ENCODE measurements around the gene NUP62. TPM values are rescaled to one million over a fixed set of nuclear protein-coding genes. Genes with fewer than 3 reads are reported as not detected.

Gene NUP62
- total RNA-seq, 1 experiment from 2014 or later: 85.2 TPM

DNA sequence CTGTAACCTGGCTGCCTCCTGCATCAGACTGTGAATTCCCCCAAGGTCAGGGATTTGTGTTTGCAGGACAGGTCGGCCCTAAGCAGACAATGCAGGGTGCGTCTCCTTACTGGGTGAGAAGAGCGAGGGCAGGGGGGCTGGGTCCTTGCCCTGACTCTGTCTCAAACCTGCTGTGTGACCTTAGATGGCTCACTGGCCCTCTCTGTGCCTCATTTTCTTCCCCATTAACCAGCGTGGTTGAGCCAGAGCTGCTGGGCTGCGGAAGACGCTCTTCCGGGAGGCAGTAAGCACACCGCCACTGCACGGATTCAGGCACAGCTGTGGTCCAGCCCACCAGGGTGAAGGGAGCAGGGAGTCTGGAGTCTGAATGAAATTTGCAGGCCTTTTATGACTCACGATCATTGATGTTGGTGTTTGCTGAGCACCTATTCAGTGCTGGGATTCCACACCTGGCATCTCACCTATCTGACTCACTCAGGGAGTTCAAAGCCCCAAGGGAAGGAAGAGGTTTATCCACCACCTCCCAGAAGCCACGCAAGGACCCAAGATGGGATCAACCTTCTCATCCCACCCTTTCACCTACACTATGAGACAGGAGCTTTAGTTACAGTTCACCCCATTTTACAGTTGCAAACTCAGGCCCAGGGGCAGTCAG is 54.7 kb downstream of the NUP62 start:
- no peak for DNase-seq (ENCODE audit: low read depth, low spot score)
- Histone ChIP-seq H3K27me3 (ENCODE audit: insufficient read depth, low read length) (no peaks in the 10 kb centered on the region), H3K4me3 (replicated peaks in 1 of 2; ENCODE audit: low read depth in 1 of 2, low read length in 2 of 2) (peak overlapping the region; percentile 79 to 89), H3K36me3 (ENCODE audit: control insufficient read depth in 1 of 2, insufficient read depth in 2 of 2, low read length in 2 of 2) (peaks cover 0 to 9% of the 10 kb centered on the region in 2 experiments; a peak in 1 of 4 replicates), H3K9me2 (ENCODE audit: insufficient read depth) (no peaks in the 10 kb centered on the region), H3K9me3 (ENCODE audit: control insufficient read depth in 1 of 2, insufficient read depth in 1 of 2, low read depth in 1 of 2, low read length in 2 of 2) (no peaks in the 10 kb centered on the region), H3K4me1 (ENCODE audit: control insufficient read depth in 1 of 2, insufficient read depth in 2 of 2, low read length in 2 of 2) (peaks cover 20 to 43% of the 10 kb centered on the region in 2 experiments), H3K79me2 (ENCODE audit: insufficient read depth, low read length) (peaks cover 35% of the 10 kb centered on the region), H4K20me1 (ENCODE audit: insufficient read depth) (no peaks in the 10 kb centered on the region), H3K27ac (ENCODE audit: low read depth, low read length) (peak overlapping the region; percentile 98; the same call in 1 of the 2 replicates), H3K4me2 (ENCODE audit: low read length) (peak overlapping the region; percentile 99), H3K9ac (ENCODE audit: low read length) (peak overlapping the region; percentile 93; the same call in 1 of the 2 replicates), H2AFZ (ENCODE audit: low read depth, low read length, poor library complexity, severe bottlenecking) (no peak overlapping the region)
- POLR2A ChIA-PET: no interaction called here
- TF ChIP-seq SP1 (IDR thresholded peaks at IDR 0.05; ENCODE audit: low read depth) (no peak), RAD21 (IDR thresholded peaks at IDR 0.05; ENCODE audit: low read depth) (no peak), CBX3 (IDR thresholded peaks at IDR 0.05; ENCODE audit: low read depth) (no peak), REST (IDR thresholded peaks at IDR 0.05; ENCODE audit: low read depth) (no peak), EZH2 (IDR thresholded peaks at IDR 0.05) (no peak), ZFX (IDR thresholded peaks at IDR 0.05) (no peak)
- BruUV-seq (replicated peaks): no TSS peak
- CTCF ChIA-PET: no interaction called here
- intact Hi-C loops (cut with micrococcal nuclease): no loop called here
- RAD21 ChIA-PET (ENCODE audit: low non-redundant PET in 1 of 2, low total read pairs in 2 of 2, uncharacterized antibody in 2 of 2, unreplicated experiment in 2 of 2): no interaction called here
- no peak for ATAC-seq
